Tibial nerve (tissue), 3 donors: ENCODE measurements around the gene NELL1.

Source experiments
- POLR2A ChIP-seq, 2 donors: fragments of 450-650 bp; IDR thresholded peaks; one replicate each; pipeline ENCODE4 v1.6.1; 2017; ENCODE audit warnings: antibody characterized with exemption in 2 of 2, mild to moderate bottlenecking in 2 of 2, moderate library complexity in 2 of 2
- TF ChIP-seq, protein P1 (sequence below), 5 experiments: fragments of 200-600 bp in 3 of 5; fragments of 450-650 bp in 2 of 5; sonication (generic) in 3 of 5; IDR thresholded peaks; one replicate each; pipeline ENCODE4 v1.5.1; 2016 to 2019; ENCODE audit warnings: antibody characterized with exemption in 5 of 5, mild to moderate bottlenecking in 3 of 5, moderate library complexity in 2 of 5

DNA sequence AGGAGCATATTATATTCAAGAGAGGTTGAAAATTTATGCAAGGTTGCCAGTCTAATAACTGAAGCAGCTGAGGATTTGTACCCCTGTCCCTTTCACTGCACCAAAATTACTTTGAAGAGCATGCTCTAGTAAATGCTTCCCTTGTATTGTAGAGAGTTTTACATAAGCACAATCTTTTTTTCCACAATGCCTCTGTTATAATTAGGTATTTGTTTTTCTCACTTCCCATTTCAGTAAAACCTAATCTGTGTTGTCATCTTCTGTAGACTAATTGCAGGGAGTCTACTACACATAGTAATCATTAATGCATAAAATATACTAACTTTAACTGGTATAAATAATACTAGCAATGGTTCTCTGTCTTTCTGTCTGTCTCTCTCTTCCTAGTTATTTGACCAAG lies 805.1 kb downstream of the NELL1 start:
- TF ChIP-seq, protein P1, sequence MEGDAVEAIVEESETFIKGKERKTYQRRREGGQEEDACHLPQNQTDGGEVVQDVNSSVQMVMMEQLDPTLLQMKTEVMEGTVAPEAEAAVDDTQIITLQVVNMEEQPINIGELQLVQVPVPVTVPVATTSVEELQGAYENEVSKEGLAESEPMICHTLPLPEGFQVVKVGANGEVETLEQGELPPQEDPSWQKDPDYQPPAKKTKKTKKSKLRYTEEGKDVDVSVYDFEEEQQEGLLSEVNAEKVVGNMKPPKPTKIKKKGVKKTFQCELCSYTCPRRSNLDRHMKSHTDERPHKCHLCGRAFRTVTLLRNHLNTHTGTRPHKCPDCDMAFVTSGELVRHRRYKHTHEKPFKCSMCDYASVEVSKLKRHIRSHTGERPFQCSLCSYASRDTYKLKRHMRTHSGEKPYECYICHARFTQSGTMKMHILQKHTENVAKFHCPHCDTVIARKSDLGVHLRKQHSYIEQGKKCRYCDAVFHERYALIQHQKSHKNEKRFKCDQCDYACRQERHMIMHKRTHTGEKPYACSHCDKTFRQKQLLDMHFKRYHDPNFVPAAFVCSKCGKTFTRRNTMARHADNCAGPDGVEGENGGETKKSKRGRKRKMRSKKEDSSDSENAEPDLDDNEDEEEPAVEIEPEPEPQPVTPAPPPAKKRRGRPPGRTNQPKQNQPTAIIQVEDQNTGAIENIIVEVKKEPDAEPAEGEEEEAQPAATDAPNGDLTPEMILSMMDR (IDR thresholded peaks at IDR 0.05) = no peak
- TF ChIP-seq POLR2A (IDR thresholded peaks at IDR 0.05) = no peak
